Effector memory CD8-positive, alpha-beta T cell (primary cell): ENCODE results near the gene OR2H1.

Source experiments
- ATAC-seq: fragments of 150-1000 bp; cut with Tn5 transposase; replicated peaks from 2 replicates; pipeline ENCODE4 v1.10.0; 2021; ENCODE audit warnings: mild to moderate bottlenecking, moderate library complexity
- DNase-seq, 3 experiments: peaks; one replicate each; pipeline ENCODE4 v3.0.0; 2021
- H3K27ac Mint-ChIP-seq, 2 donors: one replicate each; pipeline ENCODE4 v1.8.0; 2022; ENCODE audit warnings: mild to moderate bottlenecking in 2 of 2, mixed read lengths in 2 of 2, moderate library complexity in 2 of 2
- H3K27me3 Mint-ChIP-seq, 2 donors: one replicate each; pipeline ENCODE4 v1.8.0; 2022; ENCODE audit warnings: mixed read lengths in 2 of 2
- H3K36me3 Mint-ChIP-seq: one replicate; pipeline ENCODE4 v1.8.0; 2022; ENCODE audit warnings: mild to moderate bottlenecking, moderate library complexity, mixed read lengths; ENCODE audit not compliant: insufficient read depth
- H3K4me1 Mint-ChIP-seq, 2 donors: one replicate each; pipeline ENCODE4 v1.8.0; 2022; ENCODE audit warnings: low read depth in 2 of 2, mixed read lengths in 2 of 2
- H3K4me3 Mint-ChIP-seq, 2 donors: one replicate each; pipeline ENCODE4 v1.8.0; 2022; ENCODE audit warnings: mild to moderate bottlenecking in 2 of 2, mixed read lengths in 2 of 2, moderate library complexity in 2 of 2
- H3K9me3 Mint-ChIP-seq, 2 donors: one replicate each; pipeline ENCODE4 v1.8.0; 2022; ENCODE audit warnings: mixed read lengths in 2 of 2

The OR2H1 gene

GRCh38 chr6:29461021-29461814 lies 4.3 kb downstream of the OR2H1 start:
- DNase-seq, result no peak
- H3K36me3 Mint-ChIP-seq, result no peaks in the 10 kb centered on the region
- H3K9me3 Mint-ChIP-seq, result no peaks in the 10 kb centered on the region
- ATAC-seq, result no peak
- H3K27ac Mint-ChIP-seq, result no peak overlapping the region
- H3K4me1 Mint-ChIP-seq, result peaks cover 0 to 4% of the 10 kb centered on the region in 2 donors
- no peak overlapping the region for H3K4me3 Mint-ChIP-seq
- H3K27me3 Mint-ChIP-seq, result peaks cover 33 to 39% of the 10 kb centered on the region in 2 donors

- no peaks in the 10 kb centered on the region for H3K36me3 Mint-ChIP-seq
- peaks cover 33 to 47% of the 10 kb centered on the region in 2 donors for H3K27me3 Mint-ChIP-seq
- H3K9me3 Mint-ChIP-seq, result no peaks in the 10 kb centered on the region
- H3K27ac Mint-ChIP-seq, result no peak overlapping the region
- no peak for ATAC-seq
- no peak overlapping the region for H3K4me3 Mint-ChIP-seq
- H3K4me1 Mint-ChIP-seq, result peaks cover 0 to 4% of the 10 kb centered on the region in 2 donors
- DNase-seq, result no peak
Observed at GRCh38 chr6:29462022-29462421, 5.1 kb downstream of the OR2H1 start.

GRCh38 chr6:29465279-29465678 lies 8.3 kb downstream of the OR2H1 start:
- DNase-seq, result no peak
- Mint-ChIP-seq H3K27ac (no peak overlapping the region), H3K4me3 (no peak overlapping the region), H3K4me1 (peaks cover 0 to 4% of the 10 kb centered on the region in 2 donors), H3K27me3 (peaks cover 42 to 65% of the 10 kb centered on the region in 2 donors), H3K9me3 (no peaks in the 10 kb centered on the region), H3K36me3 (peaks cover 4% of the 10 kb centered on the region)
- no peak for ATAC-seq

GRCh38 chr6:29465801-29466200 lies 8.8 kb downstream of the OR2H1 start:
- no peaks in the 10 kb centered on the region for H3K9me3 Mint-ChIP-seq
- no peak for ATAC-seq
- DNase-seq, result no peak
- H3K27ac Mint-ChIP-seq, result no peak overlapping the region
- H3K4me1 Mint-ChIP-seq, result peaks cover 0 to 4% of the 10 kb centered on the region in 2 donors
- H3K27me3 Mint-ChIP-seq, result peaks cover 42 to 69% of the 10 kb centered on the region in 2 donors
- peaks cover 4% of the 10 kb centered on the region for H3K36me3 Mint-ChIP-seq
- H3K4me3 Mint-ChIP-seq, result no peak overlapping the region

GRCh38 chr6:29466241-29466640 lies 9.3 kb downstream of the OR2H1 start:
- peaks cover 42 to 74% of the 10 kb centered on the region in 2 donors for H3K27me3 Mint-ChIP-seq
- H3K27ac Mint-ChIP-seq, result no peak overlapping the region
- H3K4me1 Mint-ChIP-seq, result peaks cover 0 to 4% of the 10 kb centered on the region in 2 donors
- H3K4me3 Mint-ChIP-seq, result no peak overlapping the region
- peaks cover 4% of the 10 kb centered on the region for H3K36me3 Mint-ChIP-seq
- DNase-seq (no peak), ATAC-seq (no peak)
- H3K9me3 Mint-ChIP-seq, result no peaks in the 10 kb centered on the region

- Mint-ChIP-seq H3K4me1 (no peaks in the 10 kb centered on the region), H3K27me3 (peaks cover 26 to 65% of the 10 kb centered on the region in 2 donors), H3K4me3 (no peak overlapping the region), H3K27ac (no peak overlapping the region), H3K9me3 (no peaks in the 10 kb centered on the region), H3K36me3 (no peaks in the 10 kb centered on the region)
- ATAC-seq, result no peak
- no peak for DNase-seq
Observed at GRCh38 chr6:29474996-29475395, 18.0 kb downstream of the OR2H1 start.

GRCh38 chr6:29477923-29478450 lies 21.0 kb downstream of the OR2H1 start:
- Mint-ChIP-seq H3K36me3 (no peaks in the 10 kb centered on the region), H3K27me3 (peaks cover 33 to 54% of the 10 kb centered on the region in 2 donors), H3K9me3 (peaks cover 0 to 3% of the 10 kb centered on the region in 2 donors), H3K4me3 (no peak overlapping the region), H3K27ac (no peak overlapping the region), H3K4me1 (no peaks in the 10 kb centered on the region)
- DNase-seq, result no peak
- ATAC-seq, result no peak

- H3K27ac Mint-ChIP-seq, result no peak overlapping the region
Observed at GRCh38 chr6:29478740-29479139, 21.8 kb downstream of the OR2H1 start.

GRCh38 chr6:29479560-29479959 lies 22.6 kb downstream of the OR2H1 start:
- no peaks in the 10 kb centered on the region for H3K36me3 Mint-ChIP-seq
- DNase-seq, result no peak
- H3K27me3 Mint-ChIP-seq, result peaks cover 34 to 48% of the 10 kb centered on the region in 2 donors
- ATAC-seq, result no peak
- no peak overlapping the region for H3K27ac Mint-ChIP-seq
- H3K4me1 Mint-ChIP-seq, result no peaks in the 10 kb centered on the region
- H3K4me3 Mint-ChIP-seq, result no peak overlapping the region
- H3K9me3 Mint-ChIP-seq, result peaks cover 0 to 3% of the 10 kb centered on the region in 2 donors

More at GRCh38 chr6:29478740-29479139, 21.8 kb downstream of the OR2H1 start:
- Mint-ChIP-seq H3K9me3 (peaks cover 0 to 3% of the 10 kb centered on the region in 2 donors), H3K4me1 (no peaks in the 10 kb centered on the region), H3K36me3 (no peaks in the 10 kb centered on the region), H3K4me3 (no peak overlapping the region), H3K27me3 (peaks cover 34 to 48% of the 10 kb centered on the region in 2 donors)
- ATAC-seq (no peak), DNase-seq (no peak)

GRCh38 chr6:29483186-29483585 lies 26.2 kb downstream of the OR2H1 start:
- Mint-ChIP-seq H3K27ac (no peak overlapping the region), H3K27me3 (peaks cover 45 to 51% of the 10 kb centered on the region in 2 donors), H3K36me3 (no peaks in the 10 kb centered on the region), H3K9me3 (peaks cover 0 to 3% of the 10 kb centered on the region in 2 donors), H3K4me3 (no peak overlapping the region), H3K4me1 (no peaks in the 10 kb centered on the region)
- ATAC-seq (no peak), DNase-seq (no peak)

- DNase-seq (no peak), ATAC-seq (no peak)
- no peaks in the 10 kb centered on the region for H3K4me1 Mint-ChIP-seq
- H3K27ac Mint-ChIP-seq, result no peak overlapping the region
- H3K4me3 Mint-ChIP-seq, result no peak overlapping the region
- peaks cover 42 to 50% of the 10 kb centered on the region in 2 donors for H3K27me3 Mint-ChIP-seq
- H3K9me3 Mint-ChIP-seq, result peaks cover 0 to 3% of the 10 kb centered on the region in 2 donors
- H3K36me3 Mint-ChIP-seq, result no peaks in the 10 kb centered on the region
Observed at GRCh38 chr6:29483735-29484134, 26.8 kb downstream of the OR2H1 start.

- Mint-ChIP-seq H3K9me3 (no peaks in the 10 kb centered on the region), H3K4me1 (no peaks in the 10 kb centered on the region), H3K27ac (no peak overlapping the region), H3K36me3 (no peaks in the 10 kb centered on the region), H3K27me3 (peaks cover 50 to 56% of the 10 kb centered on the region in 2 donors), H3K4me3 (no peak overlapping the region)
- DNase-seq (no peak), ATAC-seq (no peak)
Observed at GRCh38 chr6:29486577-29486976, 29.6 kb downstream of the OR2H1 start.

- Mint-ChIP-seq H3K9me3 (no peaks in the 10 kb centered on the region), H3K4me3 (no peak overlapping the region), H3K27me3 (peaks cover 45 to 52% of the 10 kb centered on the region in 2 donors), H3K36me3 (no peaks in the 10 kb centered on the region), H3K4me1 (no peaks in the 10 kb centered on the region), H3K27ac (no peak overlapping the region)
- ATAC-seq (no peak), DNase-seq (no peak)
Observed at GRCh38 chr6:29487131-29487530, 30.2 kb downstream of the OR2H1 start.

- H3K36me3 Mint-ChIP-seq, result no peaks in the 10 kb centered on the region
- ATAC-seq (no peak), DNase-seq (no peak)
- H3K27ac Mint-ChIP-seq, result no peak within 1 kb of the TSS
- no peak within 1 kb of the TSS for H3K4me3 Mint-ChIP-seq
- no peaks in the 10 kb centered on the region for H3K9me3 Mint-ChIP-seq
- H3K4me1 Mint-ChIP-seq, result no peaks in the 10 kb centered on the region
- peaks cover 42 to 47% of the 10 kb centered on the region in 2 donors for H3K27me3 Mint-ChIP-seq
Observed at GRCh38 chr6:29487660-29488059, 30.7 kb downstream of the OR2H1 start, which contains the start of gene MAS1L. MAS1L (minus strand) TSS chr6:29487956; CDS start chr6:29487902, 54 bp downstream.
